HEK293 (cell line): ENCODE data around the gene TEX2.

ENCODE experiments used
- CTCF ChIP-seq: fragments of 450-650 bp; formaldehyde crosslinking; IDR thresholded peaks from 2 replicates; pipeline ENCODE4 v1.5.1; 2016; ENCODE audit warnings: missing biosample characterization, missing genetic modification characterization
- FEZF1 ChIP-seq: fragments of 450-650 bp; formaldehyde crosslinking; IDR thresholded peaks from 2 replicates; pipeline ENCODE4 v1.5.1; 2016; ENCODE audit warnings: missing biosample characterization, missing genetic modification characterization
- MEIS1 ChIP-seq: sonication (generic); formaldehyde crosslinking; IDR thresholded peaks from 2 replicates; pipeline ENCODE4 v1.8.1; 2022; ENCODE audit warnings: missing genetic modification reagents, mild to moderate bottlenecking, borderline replicate concordance
- REST ChIP-seq: fragments of 450-650 bp; formaldehyde crosslinking; IDR thresholded peaks from 2 replicates; pipeline ENCODE4 v1.5.1; 2016; ENCODE audit warnings: missing biosample characterization, missing genetic modification characterization
- TCF7L2 ChIP-seq: IDR thresholded peaks from 2 replicates; pipeline ENCODE4 v1.6.1; 2011; ENCODE audit warnings: low read depth, mild to moderate bottlenecking, inconsistent platforms, low read length, moderate library complexity, borderline replicate concordance
- ZNF146 ChIP-seq: fragments of 450-650 bp; formaldehyde crosslinking; IDR thresholded peaks from 2 replicates; pipeline ENCODE4 v1.5.1; 2016; ENCODE audit warnings: missing biosample characterization, missing genetic modification characterization
- ZNF274 ChIP-seq, 2 experiments: fragments of 200-500 bp in 1 of 2; fragments of 450-650 bp in 1 of 2; sonication (Bioruptor generic) in 1 of 2; formaldehyde crosslinking in 1 of 2; IDR thresholded peaks; 2 replicates each; pipeline versions ENCODE4 v1.5.1 to v1.6.1; 2014 to 2016; ENCODE audit warnings: borderline replicate concordance in 1 of 2, inconsistent platforms in 1 of 2, low read length in 1 of 2, missing biosample characterization in 1 of 2, missing genetic modification characterization in 1 of 2
- ZNF37A ChIP-seq: fragments of 450-650 bp; IDR thresholded peaks from 2 replicates; pipeline ENCODE4 v1.5.1; 2018; ENCODE audit warnings: missing biosample characterization, missing genetic modification characterization
- ZNF521 ChIP-seq: fragments of 450-650 bp; formaldehyde crosslinking; IDR thresholded peaks from 2 replicates; pipeline ENCODE4 v1.5.1; 2017; ENCODE audit warnings: missing biosample characterization, mild to moderate bottlenecking, missing genetic modification characterization
- ZNF558 ChIP-seq: fragments of 450-650 bp; formaldehyde crosslinking; IDR thresholded peaks from 2 replicates; pipeline ENCODE4 v1.5.1; 2016; ENCODE audit warnings: missing biosample characterization, missing genetic modification characterization

- no peak for TF ChIP-seq ZNF521 (tag by site-specific recombination)
- TF ChIP-seq TCF7L2 = no peak
- TF ChIP-seq REST (tag by site-specific recombination) = no peak
- TF ChIP-seq CTCF (tag by site-specific recombination) = no peak
- TF ChIP-seq ZNF558 (tag by site-specific recombination) = no peak
- no peak for TF ChIP-seq ZNF274 (IDR thresholded peaks at IDR 0.05; ENCODE audit: low read length)
- no peak for TF ChIP-seq ZNF274 (tag by site-specific recombination; IDR thresholded peaks at IDR 0.05; ENCODE audit: borderline replicate concordance)
- no peak for TF ChIP-seq ZNF37A (tag by site-specific recombination)
- no peak for TF ChIP-seq MEIS1 (CRISPR knock-in tag)
- no peak for TF ChIP-seq ZNF146 (tag by site-specific recombination)
- TF ChIP-seq FEZF1 (tag by site-specific recombination) = no peak
Observed at GRCh38 chr17:64196601-64197000, 66.5 kb downstream of the TEX2 start.
